ENCODE measurements around the gene ACSL5.
"Not testable (repeated sequence)": the region's sequence is repeated elsewhere in the genome, so short reads cannot be mapped to it uniquely, and the experiment has no call there.

ACSL5 gene

DNA sequence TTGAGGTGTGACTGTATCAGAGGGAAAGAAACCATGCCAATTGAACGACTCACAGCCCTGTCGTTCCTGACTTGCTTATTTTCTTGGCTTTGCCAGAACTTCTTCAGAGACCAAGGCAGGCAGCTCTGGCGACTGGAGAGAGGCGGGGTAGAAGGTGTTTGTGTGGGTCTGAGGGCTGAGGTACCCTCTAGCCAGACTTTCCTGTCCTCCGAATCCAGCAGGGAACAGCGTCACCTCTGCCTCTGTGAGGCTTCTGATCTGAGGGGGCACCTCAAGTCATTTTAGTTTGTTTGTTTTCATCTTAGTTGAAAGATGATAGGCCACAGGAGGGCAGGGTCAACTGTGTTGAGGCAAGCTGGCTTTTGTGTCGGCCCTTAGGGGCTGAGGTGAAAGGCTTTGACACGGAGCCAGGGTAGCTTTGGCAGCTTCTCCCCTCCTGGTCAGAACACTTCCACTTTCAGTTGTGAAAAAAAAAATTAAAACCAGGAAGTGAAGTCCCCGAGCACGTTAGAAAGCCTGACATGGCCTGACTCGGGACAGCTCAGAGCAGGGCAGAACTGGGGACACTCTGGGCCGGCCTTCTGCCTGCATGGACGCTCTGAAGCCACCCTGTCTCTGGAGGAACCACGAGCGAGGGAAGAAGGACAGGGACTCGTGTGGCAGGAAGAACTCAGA is 1.9 kb downstream of the ACSL5 start:
- no peak for DNase-seq (ENCODE audit: low read depth)

DNA sequence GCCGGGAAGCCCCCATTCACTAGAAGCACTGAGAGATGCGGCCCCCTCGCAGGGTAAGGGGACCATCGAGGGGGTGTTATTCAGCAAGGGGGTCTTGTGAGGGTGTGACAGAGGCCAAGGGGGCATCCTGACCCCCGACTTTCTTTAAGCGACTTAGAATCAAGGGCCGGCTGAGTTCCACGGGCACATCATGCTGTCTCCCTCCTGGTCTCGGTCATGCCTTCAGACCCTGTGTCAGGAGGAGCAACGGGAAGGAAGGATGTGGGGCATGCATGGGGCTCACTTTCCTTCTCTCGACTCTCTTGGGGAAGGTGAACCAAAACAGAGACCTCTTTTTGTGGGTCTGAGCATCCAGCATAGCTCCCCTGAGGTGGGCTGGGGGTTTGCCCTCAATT is 2.5 kb downstream of the ACSL5 start:
- no peak for DNase-seq (ENCODE audit: low read depth)

DNA sequence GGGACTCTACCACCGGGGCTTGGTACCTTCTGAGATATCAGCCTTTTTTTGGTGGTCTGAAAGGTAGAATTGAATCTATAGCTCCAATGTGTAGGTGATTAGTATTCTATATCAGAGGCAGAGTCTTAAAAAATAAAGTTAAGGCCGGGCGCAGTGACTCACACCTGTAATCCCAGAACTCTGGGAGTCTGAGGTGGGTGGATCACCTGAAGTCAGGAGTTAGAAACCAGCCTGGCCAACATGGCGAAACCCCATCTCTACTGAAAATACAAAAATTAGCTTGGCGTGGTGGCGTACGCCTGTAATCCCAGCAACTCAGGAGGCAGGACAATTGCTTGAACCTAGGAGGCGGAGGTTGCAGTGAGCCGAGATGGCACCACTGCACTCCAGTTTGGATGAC is 3.2 kb downstream of the ACSL5 start:
- DNase-seq (ENCODE audit: low read depth): not testable (repeated sequence)

DNA sequence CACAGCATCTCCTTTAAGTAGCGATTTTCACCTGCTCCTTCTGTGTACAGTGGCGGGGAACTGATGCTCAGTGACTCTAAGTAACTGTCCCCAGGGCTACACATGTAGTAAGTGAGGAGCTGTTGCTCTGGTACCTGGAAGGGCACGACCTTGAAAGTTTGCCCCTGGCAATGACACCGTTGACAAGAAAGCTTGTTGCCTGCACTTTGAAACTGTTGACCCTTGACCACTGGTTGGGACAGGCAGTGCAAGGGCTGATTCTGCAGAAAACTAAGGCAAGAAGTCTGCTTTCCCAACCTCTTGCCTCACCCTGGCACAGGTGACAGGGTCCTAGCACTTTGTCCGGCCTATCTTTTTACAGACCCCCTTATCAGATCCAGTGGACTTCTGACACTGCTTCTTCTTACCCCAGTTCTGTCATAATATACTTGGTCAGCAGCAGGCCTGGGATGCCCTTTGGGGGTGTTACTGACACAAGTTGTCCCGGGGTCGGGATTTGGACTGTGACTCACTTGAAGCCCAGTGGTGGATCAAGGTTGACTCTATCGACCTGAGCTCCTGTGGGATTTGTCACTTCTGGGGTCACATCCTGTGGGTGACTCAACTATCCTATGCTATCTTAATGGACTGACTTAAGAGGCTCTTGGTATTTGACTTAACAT is 5.8 kb downstream of the ACSL5 start:
- no peak for DNase-seq (ENCODE audit: low read depth)

DNA sequence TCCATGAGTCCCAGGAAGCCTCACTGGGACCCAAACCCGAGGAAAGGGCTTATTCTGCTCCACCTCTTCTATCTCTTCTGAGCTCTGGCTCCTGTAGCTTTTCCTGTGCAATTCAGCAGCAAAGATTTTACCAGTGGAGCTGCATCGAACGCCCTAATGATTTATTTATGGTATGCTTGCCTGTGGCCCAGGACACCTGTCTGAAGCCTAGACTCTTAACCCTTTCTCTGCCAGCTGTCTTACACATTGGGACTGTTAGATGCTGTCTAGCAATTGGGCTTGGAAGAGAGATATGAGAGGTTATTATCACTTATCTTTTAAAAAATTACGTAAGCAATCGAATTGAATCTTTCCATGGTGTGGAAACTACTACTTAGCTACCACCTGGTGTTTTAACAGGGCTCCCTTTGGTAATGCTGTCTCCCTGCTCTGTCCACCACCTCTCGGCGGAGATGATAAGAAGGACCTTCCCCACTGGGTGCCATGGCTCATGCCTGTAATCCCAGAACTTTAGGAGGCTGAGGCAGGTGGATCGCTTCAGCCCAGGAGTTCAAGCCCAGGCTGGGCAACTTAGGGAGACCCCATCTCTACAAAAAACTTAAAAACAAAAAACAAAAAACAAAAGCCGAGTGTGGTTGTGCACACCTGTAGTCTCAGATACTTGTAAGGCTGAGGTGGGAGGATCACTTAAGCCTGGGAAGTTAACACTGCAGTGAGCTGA is 8.8 kb downstream of the ACSL5 start:
- DNase-seq (ENCODE audit: low read depth): no peak

DNA sequence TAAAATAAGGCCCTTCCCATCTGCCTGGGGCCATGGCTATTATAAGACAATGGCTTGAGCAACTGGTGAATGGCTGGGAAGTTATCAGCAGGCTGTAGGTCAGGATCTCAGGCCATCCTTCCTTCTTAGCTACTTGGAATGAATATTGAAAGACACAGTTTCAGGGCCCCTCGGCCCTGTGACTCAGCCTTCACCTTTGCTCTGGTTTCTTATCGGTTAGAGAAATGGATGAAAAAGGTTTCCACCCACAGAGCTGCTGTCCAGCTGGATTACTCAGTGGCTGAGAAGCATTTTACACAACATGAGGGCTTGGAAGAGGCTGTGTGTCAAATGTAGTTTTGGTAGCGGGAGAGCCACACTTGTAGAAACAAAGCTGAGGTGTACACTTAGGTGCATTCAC is 9.4 kb downstream of the ACSL5 start:
- DNase-seq (ENCODE audit: low read depth): no peak

DNA sequence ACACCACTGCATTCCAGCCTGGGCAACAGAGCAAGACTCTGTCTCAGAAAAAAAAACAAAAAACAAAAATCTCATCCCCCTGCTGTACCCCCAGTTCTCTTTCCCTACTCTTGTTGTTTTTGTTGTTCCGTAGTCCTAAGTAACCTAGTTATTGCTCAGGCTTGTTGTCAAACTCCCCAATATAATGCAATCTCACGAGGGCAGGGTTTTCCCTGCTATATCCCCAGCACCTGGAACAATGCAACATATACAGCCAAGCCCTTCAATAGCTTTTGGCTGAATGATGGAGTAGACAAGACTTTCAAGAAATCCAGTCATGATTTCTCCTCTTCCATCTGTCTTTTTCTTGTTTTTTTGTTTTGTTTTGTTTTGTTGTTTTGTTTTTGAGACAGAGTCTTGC is 10.2 kb downstream of the ACSL5 start:
- DNase-seq (ENCODE audit: low read depth): no peak

DNA sequence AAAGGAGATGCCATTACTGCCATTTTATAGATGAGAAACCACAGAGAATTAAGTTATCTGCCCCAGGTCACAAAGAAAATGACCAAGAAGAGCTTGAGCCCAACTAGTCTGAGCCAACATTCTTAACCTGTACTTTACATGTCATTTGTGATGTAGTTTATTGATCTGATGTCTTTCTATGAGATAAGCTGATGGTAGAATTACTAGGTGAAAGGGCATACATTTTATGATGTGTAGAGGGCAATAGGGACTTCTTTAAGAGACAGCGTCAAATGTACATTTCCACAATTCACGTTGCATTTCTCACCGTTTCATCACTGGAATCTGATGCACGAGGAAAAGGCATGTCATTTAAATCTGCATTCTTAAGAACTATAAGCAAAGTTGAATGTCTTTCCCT is 11.3 kb downstream of the ACSL5 start:
- no peak for DNase-seq (ENCODE audit: low read depth)

DNA sequence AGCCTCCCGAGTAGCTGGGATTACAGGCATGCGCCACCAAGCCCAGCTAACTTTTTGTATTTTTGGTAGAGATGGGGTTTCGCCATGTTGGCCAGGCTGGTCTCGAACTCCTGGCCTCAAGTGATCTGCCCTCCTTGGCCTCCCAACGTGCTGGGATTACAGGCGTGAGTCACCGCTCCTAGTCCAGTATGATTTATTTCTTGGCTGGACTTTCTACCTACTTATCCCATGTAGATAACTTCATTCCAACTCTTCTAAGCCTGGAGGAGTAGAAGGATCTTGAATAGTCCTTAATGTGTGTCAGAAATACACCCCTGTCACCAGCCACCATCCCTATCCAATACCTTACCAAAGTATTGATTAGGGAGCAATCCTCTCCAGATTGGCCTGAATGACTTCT is 14.1 kb downstream of the ACSL5 start:
- DNase-seq (ENCODE audit: low read depth): not testable (repeated sequence)

DNA sequence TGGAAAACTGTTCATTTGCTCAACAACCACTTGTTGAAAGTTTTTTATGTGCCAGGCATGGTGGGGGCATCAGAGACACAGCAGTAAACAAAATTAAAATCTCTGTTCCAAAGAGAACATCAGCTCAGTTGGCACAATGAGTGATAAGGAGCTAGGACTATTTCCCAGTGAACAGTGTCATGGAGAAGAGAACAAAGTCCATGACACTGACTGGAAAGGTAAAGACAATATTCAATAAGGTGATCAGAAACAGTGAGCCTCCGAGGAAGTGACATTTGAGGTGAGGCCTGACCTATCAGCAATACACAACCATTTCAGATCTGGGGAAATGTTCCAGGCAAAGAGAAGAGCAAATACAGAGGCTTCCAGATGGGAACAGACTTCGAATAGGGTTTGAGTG is 14.6 kb downstream of the ACSL5 start:
- DNase-seq (ENCODE audit: low read depth): no peak

DNA sequence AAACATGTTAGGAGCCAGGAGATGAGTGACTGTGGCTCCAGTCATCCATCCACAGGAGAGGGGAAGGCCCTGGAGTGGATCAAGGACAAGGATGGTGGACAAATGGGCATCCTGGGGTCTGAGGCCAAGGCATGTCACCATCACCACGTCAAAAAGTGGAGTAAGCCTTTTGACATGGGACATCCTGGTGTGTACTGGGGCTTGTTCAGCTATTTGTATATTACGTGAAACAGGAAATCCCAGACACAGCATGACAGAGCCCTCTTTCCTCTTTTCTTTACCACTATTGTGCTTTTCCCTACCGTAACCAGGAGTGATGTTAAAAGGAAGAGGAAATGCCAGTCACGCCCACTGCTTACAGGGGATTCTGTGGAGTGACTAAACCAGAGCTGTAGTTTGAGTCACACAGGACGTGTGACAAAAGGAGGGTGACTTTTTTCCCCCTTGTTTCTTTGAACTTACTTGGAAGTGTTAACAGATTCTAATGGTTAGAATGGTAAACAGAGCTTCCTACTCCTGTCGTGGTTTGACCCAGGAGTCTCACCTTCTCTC is 15.4 kb downstream of the ACSL5 start:
- DNase-seq (ENCODE audit: low read depth): no peak

DNA sequence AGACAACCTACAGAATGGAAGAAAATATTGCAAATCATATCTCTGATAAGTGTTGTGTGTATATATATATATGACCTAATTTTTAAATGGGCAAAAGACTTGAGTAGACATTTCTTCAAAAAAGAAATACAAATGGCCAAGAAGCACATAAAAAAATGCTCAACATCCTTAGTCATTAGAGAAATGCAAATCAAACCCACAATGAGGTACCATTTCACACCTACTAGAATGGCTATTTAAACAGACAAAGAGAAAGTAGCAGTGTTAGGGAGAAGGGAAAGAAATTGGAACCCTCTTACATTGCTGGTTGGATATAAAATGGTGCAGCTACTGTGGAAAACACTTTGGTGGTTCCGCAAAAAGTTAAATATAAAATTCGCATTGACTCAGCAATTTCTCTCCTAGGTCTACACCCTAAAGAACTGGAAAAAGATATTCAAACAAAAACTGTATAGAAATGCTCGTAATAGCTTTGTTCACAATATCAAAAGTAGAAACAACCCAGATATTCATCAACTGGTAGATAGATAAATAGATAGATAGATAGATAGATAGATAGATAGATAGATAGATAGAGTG is 16.3 kb downstream of the ACSL5 start:
- no peak for DNase-seq (ENCODE audit: low read depth)

DNA sequence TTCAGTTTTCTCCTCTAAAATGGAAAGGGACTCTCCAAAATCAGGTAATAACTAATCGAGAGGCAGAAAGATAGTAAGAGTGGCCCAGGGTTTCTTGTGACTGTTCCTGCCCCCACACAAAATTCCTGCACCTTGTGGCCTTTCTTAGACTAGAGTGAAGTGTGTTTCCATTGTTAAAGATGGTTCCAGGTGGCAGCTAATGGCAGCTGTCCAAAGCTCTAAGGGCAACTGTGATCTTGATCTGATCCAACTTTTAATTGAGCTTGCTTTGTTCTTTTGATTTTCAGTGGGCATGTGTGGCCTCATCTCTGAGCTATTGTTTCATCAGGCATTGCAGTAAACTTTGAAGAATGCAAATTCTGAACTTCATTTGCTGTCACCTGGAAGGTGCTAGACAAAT is 19.4 kb downstream of the ACSL5 start:
- no peak for DNase-seq (ENCODE audit: low read depth)

DNA sequence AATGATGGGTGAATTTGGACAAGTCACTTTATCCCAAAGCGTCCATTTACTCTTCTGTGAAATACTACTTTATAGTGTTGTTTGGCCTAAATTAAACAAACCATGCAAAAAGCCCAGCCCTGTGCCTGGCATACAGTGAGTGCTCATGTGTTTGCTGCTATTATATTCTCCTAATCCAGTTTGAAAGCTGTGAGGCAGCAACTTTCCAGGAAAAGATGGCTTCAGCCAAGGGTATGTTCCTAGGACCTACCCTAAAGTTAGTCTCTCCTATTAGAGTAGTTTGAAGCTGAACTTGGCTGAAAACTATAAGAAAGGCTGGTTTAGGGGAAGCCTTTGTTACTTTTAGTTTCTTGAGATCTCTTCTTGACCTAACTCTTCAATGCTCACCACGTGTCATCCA is 19.9 kb downstream of the ACSL5 start:
- DNase-seq (ENCODE audit: low read depth): no peak

DNA sequence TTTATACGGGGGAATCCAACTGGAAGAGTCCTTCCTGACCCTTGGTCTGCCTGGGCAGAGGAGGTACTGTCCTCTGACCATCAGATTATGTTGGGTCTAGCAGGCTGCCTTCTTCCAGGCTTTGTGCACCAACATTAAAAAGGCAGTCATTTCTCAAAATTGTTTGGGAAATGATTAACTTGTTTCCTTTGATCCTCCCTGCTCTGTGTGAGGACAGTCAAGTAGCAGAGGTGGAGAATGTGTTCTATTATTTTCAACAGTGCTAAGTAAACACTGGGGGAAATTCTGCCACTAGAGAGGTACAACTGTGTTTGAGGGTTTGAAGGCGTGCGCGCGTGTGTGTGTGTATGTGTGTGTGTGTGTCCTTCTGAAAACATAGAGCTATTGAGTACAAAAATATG is 20.6 kb downstream of the ACSL5 start:
- DNase-seq (ENCODE audit: low read depth): no peak

DNA sequence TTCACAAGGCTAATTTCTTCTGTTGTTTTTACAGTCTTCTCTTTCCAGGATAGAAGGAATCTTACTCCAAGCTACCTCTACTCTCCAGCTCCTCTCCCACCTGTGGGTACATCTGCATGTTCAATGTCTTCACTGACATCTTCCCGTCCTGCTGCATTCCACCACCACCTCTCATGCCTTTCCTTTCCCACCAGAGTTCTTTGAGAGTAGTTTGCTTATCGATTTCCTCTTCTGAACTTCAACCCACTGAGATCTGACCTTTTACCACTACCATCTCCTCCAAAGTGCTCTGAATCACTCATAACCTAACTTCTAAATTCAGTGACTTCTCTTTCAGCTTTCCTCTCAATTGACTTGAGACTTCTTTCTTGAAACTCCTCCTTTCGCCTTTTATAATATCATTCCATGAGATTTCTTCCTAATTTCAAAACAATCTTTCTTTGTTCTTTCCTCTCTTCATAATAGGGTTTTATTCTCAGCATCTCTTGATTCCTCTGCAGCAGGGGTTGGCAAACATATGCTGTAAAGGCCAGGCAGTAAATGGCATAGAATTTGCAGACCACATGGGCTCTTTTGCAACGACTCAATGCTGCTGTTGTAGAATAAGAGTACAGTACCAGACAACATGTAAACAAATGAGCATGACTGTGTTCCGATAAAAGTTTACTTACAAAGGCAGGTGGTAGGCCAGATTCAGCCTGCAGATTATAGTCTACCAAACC is 22.1 kb downstream of the ACSL5 start:
- DNase-seq (ENCODE audit: low read depth): no peak

DNA sequence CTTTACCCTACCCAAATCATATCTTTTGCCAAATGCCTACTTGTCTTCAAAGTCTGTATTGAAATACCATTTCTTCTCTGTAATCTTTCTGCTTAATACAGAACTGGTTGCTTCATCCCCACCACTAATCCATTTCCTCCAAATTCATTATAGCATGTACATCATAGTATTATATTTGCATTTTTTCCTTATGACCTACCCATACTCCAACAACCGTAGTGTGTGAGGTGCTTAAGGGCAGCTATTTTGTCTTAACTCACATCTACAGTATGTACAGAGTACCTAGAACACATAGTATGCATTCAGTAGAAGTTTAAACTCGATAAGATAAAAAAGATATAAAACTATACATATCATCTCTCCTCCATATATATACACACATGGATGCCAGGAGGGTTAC is 23.7 kb downstream of the ACSL5 start:
- no peak for DNase-seq (ENCODE audit: low read depth)

DNA sequence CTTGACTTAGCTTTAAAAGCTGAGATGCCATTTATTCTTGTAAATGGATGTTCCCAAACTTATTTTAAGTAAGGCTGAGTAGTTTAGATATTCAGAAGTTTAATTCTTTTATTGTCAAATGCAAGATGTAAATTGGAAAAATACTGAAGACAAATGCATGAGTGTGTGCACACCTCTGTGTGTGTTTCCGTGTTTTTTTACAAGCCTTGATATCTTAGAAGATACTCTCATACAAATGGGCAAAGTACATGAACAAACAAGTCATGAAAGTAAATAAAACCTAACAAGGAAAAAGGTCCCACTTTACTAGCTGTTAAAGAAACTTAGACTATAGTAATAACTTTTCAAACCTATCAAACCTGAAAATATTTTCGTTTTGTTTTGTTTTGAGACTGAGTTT is 29.0 kb downstream of the ACSL5 start:
- no peak for DNase-seq (ENCODE audit: low read depth)

DNA sequence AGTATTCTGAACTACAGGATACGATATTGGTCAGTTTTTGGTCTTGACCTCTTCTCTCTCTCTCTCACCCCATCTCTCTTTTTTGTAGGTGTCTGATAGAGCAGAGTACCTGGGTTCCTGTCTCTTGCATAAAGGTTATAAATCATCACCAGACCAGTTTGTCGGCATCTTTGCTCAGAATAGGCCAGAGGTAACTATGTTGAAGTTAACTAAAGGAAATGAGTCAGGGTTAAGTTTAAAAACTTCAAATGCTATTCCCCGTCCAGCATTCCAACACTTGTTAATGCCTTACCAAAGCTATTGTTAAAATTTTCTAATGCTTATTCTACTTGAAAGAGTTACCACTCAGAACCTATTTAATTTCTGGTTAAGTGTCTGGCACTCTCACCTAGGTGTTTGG is 30.7 kb downstream of the ACSL5 start:
- DNase-seq (ENCODE audit: low read depth): no peak

DNA sequence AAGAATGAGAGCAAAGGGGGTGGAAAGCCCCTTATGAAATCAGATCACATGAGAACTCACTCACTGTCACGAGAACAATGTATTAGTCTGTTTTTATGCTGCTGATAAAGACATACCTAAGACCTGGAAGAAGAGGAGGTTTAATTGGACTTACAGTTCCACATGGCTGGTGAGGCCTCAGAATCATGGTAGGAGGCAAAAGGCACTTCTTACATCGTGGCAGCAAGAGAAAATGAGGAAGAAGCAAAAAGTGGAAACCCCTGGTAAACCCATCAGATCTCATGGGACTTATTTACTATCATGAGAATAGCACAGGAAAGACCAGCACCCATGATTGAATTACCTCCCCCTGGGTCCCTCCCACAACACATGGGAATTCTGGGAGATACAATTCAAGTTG is 32.9 kb downstream of the ACSL5 start:
- DNase-seq (ENCODE audit: low read depth): not testable (repeated sequence)

DNA sequence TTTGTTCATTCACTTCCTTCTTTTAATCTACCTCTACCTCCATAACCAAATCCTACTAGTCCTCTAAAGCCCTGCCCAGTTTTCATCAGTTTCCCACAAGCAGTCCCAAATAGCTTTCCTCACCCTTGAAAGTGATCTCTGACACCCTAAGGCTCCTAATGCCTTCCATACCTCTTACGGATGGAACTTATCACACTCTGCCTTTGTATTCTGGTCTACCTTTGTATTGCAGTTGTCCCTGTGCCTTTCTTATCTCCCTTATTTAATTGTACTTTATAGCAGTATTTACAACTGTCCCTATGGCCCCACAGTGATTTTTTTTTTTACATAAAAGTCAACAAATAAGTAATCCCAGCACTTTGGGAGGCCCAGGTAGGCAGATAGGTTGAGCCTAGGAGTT is 33.8 kb downstream of the ACSL5 start:
- DNase-seq (ENCODE audit: low read depth): no peak

DNA sequence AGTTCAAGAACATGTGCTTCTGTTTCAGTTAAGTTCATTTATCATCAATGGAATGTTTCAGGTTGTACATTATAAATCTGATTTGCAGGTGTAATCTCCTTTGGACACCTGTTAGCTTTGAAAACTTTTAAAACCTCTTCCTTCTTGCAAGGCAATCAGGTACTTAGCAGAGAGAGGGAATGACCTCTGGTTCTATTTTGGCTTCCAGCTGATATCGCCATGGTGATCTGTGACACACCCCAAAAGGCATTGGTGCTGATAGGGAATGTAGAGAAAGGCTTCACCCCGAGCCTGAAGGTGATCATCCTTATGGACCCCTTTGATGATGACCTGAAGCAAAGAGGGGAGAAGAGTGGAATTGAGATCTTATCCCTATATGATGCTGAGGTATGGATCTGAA is 35.4 kb downstream of the ACSL5 start:
- no peak for DNase-seq (ENCODE audit: low read depth)

Data from stimulated activated CD8-positive, alpha-beta memory T cell treated with anti-CD3 and anti-CD28 coated beads, Interleukin-12 subunit alpha, Interleukin-12 subunit beta, amount 100 ng/mL, for 1 hour (primary cell).